Adrenal gland (tissue), 5 donors: ENCODE data around the gene RCAN1.

ENCODE experiments used
- POLR2A ChIP-seq, 2 donors: fragments of 450-650 bp; IDR thresholded peaks; one replicate each; pipeline ENCODE4 v1.6.1; 2017; ENCODE audit warnings: antibody characterized with exemption in 2 of 2, mild to moderate bottlenecking in 2 of 2, moderate library complexity in 1 of 2
- TF ChIP-seq, protein P1 (sequence below), 6 experiments: fragments of 450-650 bp in 4 of 6; fragments of 200-600 bp in 2 of 6; sonication (generic) in 1 of 6; IDR thresholded peaks; 1 replicate in 5 of 6; 2 replicates in 1 of 6; pipeline versions ENCODE4 v1.5.1 to v1.8.0; 2016 to 2021; ENCODE audit warnings: antibody characterized with exemption in 6 of 6, mild to moderate bottlenecking in 2 of 6, moderate library complexity in 1 of 6
- donor health status: DM: no; HTN: no; CAD: no.

DNA sequence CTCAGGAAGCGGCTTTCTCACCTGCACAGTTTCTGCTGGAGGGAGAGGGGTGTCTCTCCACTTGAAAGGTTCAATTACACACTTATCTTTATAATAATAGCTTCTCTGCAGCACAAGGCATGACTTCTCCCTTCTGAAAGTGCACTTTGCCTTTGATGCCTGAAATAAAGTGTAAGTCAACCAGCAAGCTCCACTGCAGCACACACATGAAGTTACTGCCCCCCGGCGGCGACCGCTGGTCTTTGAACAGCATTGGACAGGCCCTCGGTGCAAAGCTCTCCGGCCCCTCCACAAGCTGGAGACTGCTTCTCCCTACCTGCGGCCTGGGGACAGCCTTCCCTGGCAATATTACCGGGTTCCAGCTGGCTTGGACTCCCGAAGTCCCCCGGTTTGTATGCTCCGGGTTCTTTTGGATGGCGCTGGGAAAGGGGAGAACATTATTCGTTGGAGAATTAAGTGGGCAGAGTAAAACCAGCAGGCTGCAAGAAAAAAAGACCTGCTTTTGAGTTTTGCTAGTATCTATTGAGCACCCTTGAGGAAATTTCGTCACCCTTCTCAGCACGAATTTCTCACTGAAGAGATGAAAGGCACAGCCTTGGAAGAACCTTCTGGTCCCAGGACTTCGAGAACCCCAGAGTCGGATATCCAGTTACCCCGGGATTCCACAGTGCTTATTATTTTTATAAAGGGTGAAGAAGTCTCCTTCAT, 11.8 kb downstream of the RCAN1 start:
- TF ChIP-seq POLR2A (IDR thresholded peaks at IDR 0.05): no peak
- TF ChIP-seq, protein P1, sequence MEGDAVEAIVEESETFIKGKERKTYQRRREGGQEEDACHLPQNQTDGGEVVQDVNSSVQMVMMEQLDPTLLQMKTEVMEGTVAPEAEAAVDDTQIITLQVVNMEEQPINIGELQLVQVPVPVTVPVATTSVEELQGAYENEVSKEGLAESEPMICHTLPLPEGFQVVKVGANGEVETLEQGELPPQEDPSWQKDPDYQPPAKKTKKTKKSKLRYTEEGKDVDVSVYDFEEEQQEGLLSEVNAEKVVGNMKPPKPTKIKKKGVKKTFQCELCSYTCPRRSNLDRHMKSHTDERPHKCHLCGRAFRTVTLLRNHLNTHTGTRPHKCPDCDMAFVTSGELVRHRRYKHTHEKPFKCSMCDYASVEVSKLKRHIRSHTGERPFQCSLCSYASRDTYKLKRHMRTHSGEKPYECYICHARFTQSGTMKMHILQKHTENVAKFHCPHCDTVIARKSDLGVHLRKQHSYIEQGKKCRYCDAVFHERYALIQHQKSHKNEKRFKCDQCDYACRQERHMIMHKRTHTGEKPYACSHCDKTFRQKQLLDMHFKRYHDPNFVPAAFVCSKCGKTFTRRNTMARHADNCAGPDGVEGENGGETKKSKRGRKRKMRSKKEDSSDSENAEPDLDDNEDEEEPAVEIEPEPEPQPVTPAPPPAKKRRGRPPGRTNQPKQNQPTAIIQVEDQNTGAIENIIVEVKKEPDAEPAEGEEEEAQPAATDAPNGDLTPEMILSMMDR (IDR thresholded peaks at IDR 0.05): peak; percentile 48 to 80 (median 68)
